ENCODE results near the gene RAB24.

DNA sequence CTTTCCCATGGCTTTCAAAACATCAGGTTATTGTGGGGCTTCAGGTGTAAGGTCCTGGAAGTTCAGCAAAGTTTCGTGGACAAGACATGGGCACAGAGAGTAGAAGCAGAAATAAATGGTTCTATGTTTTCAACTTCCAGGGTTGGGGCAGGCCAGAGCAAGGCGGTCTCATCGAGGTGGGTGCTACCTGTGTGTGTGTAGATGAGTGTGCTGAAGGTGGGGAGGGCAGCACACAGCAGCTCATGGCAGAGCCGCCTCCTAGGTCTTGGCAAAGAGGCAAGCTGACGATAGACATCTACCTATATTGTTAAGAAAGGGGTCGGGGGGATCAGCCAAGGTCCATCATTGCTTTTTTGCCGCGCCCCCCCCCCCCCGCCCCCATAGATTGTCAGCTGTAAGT is 3.8 kb downstream of the RAB24 start:
- TF ChIP-seq EP300 (IDR thresholded peaks at IDR 0.05) (no peak), POLR2AphosphoS5 (IDR thresholded peaks at IDR 0.05) (no peak), POLR2A (IDR thresholded peaks at IDR 0.05) (no peak)
- TF ChIP-seq, protein P1, sequence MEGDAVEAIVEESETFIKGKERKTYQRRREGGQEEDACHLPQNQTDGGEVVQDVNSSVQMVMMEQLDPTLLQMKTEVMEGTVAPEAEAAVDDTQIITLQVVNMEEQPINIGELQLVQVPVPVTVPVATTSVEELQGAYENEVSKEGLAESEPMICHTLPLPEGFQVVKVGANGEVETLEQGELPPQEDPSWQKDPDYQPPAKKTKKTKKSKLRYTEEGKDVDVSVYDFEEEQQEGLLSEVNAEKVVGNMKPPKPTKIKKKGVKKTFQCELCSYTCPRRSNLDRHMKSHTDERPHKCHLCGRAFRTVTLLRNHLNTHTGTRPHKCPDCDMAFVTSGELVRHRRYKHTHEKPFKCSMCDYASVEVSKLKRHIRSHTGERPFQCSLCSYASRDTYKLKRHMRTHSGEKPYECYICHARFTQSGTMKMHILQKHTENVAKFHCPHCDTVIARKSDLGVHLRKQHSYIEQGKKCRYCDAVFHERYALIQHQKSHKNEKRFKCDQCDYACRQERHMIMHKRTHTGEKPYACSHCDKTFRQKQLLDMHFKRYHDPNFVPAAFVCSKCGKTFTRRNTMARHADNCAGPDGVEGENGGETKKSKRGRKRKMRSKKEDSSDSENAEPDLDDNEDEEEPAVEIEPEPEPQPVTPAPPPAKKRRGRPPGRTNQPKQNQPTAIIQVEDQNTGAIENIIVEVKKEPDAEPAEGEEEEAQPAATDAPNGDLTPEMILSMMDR (IDR thresholded peaks at IDR 0.05): no peak
